Measurements from ENCODE around the gene PLXNA2. TPM values are rescaled to one million over a fixed set of nuclear protein-coding genes. Genes with fewer than 3 reads are reported as not detected.

Gene PLXNA2
- total RNA-seq, 1 experiment from 2014 or later: 0.89 TPM

DNA sequence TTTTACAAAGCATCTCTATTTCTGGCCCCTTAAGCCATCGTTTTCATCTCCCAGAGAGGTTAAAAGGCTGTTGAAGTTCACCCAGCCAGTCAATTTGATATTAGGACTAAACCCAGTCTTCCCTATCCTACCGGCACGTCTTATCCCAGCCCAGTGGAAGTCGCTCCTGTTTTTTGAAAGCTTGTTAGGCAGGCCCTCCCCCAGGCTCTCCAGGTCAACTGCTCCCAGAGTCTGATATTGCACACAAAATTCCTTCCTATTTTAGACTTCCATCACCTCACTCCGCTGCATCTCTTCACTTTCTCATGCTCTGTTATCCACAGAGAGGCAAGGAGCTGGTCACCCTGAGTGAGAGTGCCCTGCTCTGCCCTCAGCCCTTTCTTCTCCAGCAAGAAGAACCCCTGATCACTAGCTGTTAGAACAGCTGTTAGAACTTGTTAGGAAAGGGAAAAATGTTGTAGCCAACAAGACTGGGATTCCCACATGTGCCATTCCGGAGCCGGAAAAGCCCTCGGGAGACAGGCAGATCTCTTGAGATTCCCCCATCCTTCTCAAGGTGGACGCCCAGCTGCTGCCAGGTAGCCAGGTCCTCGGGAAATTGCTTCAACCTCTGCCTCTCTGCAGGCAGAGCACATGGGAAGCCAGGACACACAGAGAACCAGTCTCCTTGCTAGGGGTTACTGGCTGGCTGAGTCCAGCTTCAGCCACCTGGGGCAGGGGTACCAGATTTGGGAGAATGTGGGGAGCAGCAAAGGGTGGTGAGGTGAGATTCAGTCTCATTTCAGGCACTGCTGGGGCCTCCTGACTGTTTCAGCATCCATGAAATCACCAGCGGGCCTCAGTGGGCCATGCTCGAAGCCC is 25.7 kb downstream of the PLXNA2 start:
- BruUV-seq (replicated peaks): no TSS peak
- no peak overlapping the region for H3K27ac ChIP-seq (ENCODE audit: low read depth, low read length)
- no peak overlapping the region for H3K4me3 ChIP-seq (replicated peaks in 1 of 2; ENCODE audit: low read depth in 1 of 2, low read length in 2 of 2)

More for the DNA sequence above, 25.7 kb downstream of the PLXNA2 start:
- ChIA-PET RAD21 (ENCODE audit: low non-redundant PET in 1 of 2, low total read pairs in 2 of 2, uncharacterized antibody in 2 of 2, unreplicated experiment in 2 of 2) (no interaction called here), CTCF (no interaction called here), POLR2A (no interaction called here)
- no peaks in the 10 kb centered on the region for H3K9me3 ChIP-seq (ENCODE audit: control insufficient read depth in 1 of 2, insufficient read depth in 1 of 2, low read depth in 1 of 2, low read length in 2 of 2)
- intact Hi-C loops (cut with micrococcal nuclease): no loop called here
- H3K4me2 ChIP-seq (ENCODE audit: low read length): no peak overlapping the region
- H3K36me3 ChIP-seq (ENCODE audit: control insufficient read depth in 1 of 2, insufficient read depth in 2 of 2, low read length in 2 of 2): no peaks in the 10 kb centered on the region
- DNase-seq (ENCODE audit: low read depth, low spot score) (no peak), ATAC-seq (no peak)
- no peaks in the 10 kb centered on the region for H3K79me2 ChIP-seq (ENCODE audit: insufficient read depth, low read length)
- peaks cover 9% of the 10 kb centered on the region; the same call in 1 of the 2 replicates for H3K27me3 ChIP-seq (ENCODE audit: insufficient read depth, low read length)
- no peak overlapping the region for H3K9ac ChIP-seq (ENCODE audit: low read length)
- H2AFZ ChIP-seq (ENCODE audit: low read depth, low read length, poor library complexity, severe bottlenecking): no peak overlapping the region
- H3K9me2 ChIP-seq (ENCODE audit: insufficient read depth): no peaks in the 10 kb centered on the region
- H3K4me1 ChIP-seq (ENCODE audit: control insufficient read depth in 1 of 2, insufficient read depth in 2 of 2, low read length in 2 of 2): peaks cover 0 to 12% of the 10 kb centered on the region in 2 experiments; a peak in 2 of 4 replicates
- TF ChIP-seq POLR2AphosphoS5 (IDR thresholded peaks at IDR 0.05; ENCODE audit: low read depth, low read length) (no peak), FOSL1 (IDR thresholded peaks at IDR 0.05; ENCODE audit: low read depth) (no peak), POLR2A (IDR thresholded peaks at IDR 0.05; ENCODE audit: borderline replicate concordance, extremely low read depth, insufficient read depth, insufficient read length) (no peak), SIN3A (IDR thresholded peaks at IDR 0.05; ENCODE audit: low read depth) (no peak), SRF (IDR thresholded peaks at IDR 0.05; ENCODE audit: low read depth) (no peak), ZNF274 (IDR thresholded peaks at IDR 0.05; ENCODE audit: low read depth, low read length) (no peak), ZFX (IDR thresholded peaks at IDR 0.05) (no peak), CEBPB (IDR thresholded peaks at IDR 0.05; ENCODE audit: low read depth) (no peak), SP1 (IDR thresholded peaks at IDR 0.05; ENCODE audit: low read depth) (no peak), CBX3 (IDR thresholded peaks at IDR 0.05; ENCODE audit: low read depth) (no peak), JUND (IDR thresholded peaks at IDR 0.05) (no peak), TCF7L2 (IDR thresholded peaks at IDR 0.05; ENCODE audit: borderline replicate concordance, extremely low read depth, insufficient read depth, insufficient read length) (no peak), EZH2phosphoT487 (IDR thresholded peaks at IDR 0.05; ENCODE audit: borderline replicate concordance) (no peak), ELF1 (IDR thresholded peaks at IDR 0.05; ENCODE audit: borderline replicate concordance, low read depth) (no peak)
- TF ChIP-seq, protein P1, sequence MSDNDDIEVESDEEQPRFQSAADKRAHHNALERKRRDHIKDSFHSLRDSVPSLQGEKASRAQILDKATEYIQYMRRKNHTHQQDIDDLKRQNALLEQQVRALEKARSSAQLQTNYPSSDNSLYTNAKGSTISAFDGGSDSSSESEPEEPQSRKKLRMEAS (IDR thresholded peaks at IDR 0.05): no peak
- TF ChIP-seq, protein P2, sequence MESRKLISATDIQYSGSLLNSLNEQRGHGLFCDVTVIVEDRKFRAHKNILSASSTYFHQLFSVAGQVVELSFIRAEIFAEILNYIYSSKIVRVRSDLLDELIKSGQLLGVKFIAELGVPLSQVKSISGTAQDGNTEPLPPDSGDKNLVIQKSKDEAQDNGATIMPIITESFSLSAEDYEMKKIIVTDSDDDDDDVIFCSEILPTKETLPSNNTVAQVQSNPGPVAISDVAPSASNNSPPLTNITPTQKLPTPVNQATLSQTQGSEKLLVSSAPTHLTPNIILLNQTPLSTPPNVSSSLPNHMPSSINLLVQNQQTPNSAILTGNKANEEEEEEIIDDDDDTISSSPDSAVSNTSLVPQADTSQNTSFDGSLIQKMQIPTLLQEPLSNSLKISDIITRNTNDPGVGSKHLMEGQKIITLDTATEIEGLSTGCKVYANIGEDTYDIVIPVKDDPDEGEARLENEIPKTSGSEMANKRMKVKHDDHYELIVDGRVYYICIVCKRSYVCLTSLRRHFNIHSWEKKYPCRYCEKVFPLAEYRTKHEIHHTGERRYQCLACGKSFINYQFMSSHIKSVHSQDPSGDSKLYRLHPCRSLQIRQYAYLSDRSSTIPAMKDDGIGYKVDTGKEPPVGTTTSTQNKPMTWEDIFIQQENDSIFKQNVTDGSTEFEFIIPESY (IDR thresholded peaks at IDR 0.05; ENCODE audit: extremely low read depth, insufficient replicate concordance, low read length): no peak
- TF ChIP-seq, protein P3, sequence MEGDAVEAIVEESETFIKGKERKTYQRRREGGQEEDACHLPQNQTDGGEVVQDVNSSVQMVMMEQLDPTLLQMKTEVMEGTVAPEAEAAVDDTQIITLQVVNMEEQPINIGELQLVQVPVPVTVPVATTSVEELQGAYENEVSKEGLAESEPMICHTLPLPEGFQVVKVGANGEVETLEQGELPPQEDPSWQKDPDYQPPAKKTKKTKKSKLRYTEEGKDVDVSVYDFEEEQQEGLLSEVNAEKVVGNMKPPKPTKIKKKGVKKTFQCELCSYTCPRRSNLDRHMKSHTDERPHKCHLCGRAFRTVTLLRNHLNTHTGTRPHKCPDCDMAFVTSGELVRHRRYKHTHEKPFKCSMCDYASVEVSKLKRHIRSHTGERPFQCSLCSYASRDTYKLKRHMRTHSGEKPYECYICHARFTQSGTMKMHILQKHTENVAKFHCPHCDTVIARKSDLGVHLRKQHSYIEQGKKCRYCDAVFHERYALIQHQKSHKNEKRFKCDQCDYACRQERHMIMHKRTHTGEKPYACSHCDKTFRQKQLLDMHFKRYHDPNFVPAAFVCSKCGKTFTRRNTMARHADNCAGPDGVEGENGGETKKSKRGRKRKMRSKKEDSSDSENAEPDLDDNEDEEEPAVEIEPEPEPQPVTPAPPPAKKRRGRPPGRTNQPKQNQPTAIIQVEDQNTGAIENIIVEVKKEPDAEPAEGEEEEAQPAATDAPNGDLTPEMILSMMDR (IDR thresholded peaks at IDR 0.05 in 2 of 3, conservative IDR thresholded peaks at IDR 0.05 in 1 of 3; ENCODE audit: borderline replicate concordance in 1 of 3, insufficient read depth in 1 of 3, low read depth in 2 of 3, low read length in 2 of 3): no peak
- TF ChIP-seq, protein P4, sequence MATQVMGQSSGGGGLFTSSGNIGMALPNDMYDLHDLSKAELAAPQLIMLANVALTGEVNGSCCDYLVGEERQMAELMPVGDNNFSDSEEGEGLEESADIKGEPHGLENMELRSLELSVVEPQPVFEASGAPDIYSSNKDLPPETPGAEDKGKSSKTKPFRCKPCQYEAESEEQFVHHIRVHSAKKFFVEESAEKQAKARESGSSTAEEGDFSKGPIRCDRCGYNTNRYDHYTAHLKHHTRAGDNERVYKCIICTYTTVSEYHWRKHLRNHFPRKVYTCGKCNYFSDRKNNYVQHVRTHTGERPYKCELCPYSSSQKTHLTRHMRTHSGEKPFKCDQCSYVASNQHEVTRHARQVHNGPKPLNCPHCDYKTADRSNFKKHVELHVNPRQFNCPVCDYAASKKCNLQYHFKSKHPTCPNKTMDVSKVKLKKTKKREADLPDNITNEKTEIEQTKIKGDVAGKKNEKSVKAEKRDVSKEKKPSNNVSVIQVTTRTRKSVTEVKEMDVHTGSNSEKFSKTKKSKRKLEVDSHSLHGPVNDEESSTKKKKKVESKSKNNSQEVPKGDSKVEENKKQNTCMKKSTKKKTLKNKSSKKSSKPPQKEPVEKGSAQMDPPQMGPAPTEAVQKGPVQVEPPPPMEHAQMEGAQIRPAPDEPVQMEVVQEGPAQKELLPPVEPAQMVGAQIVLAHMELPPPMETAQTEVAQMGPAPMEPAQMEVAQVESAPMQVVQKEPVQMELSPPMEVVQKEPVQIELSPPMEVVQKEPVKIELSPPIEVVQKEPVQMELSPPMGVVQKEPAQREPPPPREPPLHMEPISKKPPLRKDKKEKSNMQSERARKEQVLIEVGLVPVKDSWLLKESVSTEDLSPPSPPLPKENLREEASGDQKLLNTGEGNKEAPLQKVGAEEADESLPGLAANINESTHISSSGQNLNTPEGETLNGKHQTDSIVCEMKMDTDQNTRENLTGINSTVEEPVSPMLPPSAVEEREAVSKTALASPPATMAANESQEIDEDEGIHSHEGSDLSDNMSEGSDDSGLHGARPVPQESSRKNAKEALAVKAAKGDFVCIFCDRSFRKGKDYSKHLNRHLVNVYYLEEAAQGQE (IDR thresholded peaks at IDR 0.05; ENCODE audit: low read depth): no peak
- H4K20me1 ChIP-seq (ENCODE audit: insufficient read depth): no peaks in the 10 kb centered on the region

All from HCT116 (cell line).